D721Med (cell line): ENCODE measurements around the gene SRGAP3.

Source experiments
- DNase-seq: peaks from one replicate; pipeline ENCODE4 v3.0.0; 2011; ENCODE audit warnings: low spot score; ENCODE audit not compliant: insufficient read length
- FAIRE-seq: peaks from 2 replicates; lab custom pipeline; 2011; peaks lifted over from hg19 to GRCh38; lab: Jason Lieb, UNC
- TF ChIP-seq, protein P1 (sequence below): IDR thresholded peaks from 2 replicates; pipeline ENCODE4 v1.5.1; 2012; ENCODE audit warnings: mild to moderate bottlenecking, control low read depth; ENCODE audit not compliant: insufficient read depth; ENCODE audit errors: missing control alignments

The SRGAP3 gene

DNA sequence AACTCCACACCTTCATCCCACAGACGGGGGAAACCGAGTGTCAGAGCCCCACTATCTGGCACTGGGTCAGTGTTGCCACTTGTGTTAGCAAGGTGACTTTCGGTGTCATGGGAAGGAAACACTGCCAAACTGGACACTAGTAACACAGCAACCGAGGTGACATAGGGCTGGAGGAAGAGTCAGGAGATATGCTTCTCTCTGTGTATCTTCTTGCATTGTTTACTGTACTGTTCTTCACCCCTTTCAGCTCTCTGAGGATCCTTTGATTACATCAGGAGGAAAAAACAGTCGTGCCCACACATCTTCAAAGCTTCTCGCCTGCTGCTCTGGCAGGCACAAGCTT lies 176.8 kb downstream of the SRGAP3 start:
- no peak for FAIRE-seq
- DNase-seq: no peak
- TF ChIP-seq, protein P1, sequence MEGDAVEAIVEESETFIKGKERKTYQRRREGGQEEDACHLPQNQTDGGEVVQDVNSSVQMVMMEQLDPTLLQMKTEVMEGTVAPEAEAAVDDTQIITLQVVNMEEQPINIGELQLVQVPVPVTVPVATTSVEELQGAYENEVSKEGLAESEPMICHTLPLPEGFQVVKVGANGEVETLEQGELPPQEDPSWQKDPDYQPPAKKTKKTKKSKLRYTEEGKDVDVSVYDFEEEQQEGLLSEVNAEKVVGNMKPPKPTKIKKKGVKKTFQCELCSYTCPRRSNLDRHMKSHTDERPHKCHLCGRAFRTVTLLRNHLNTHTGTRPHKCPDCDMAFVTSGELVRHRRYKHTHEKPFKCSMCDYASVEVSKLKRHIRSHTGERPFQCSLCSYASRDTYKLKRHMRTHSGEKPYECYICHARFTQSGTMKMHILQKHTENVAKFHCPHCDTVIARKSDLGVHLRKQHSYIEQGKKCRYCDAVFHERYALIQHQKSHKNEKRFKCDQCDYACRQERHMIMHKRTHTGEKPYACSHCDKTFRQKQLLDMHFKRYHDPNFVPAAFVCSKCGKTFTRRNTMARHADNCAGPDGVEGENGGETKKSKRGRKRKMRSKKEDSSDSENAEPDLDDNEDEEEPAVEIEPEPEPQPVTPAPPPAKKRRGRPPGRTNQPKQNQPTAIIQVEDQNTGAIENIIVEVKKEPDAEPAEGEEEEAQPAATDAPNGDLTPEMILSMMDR: no peak

DNA sequence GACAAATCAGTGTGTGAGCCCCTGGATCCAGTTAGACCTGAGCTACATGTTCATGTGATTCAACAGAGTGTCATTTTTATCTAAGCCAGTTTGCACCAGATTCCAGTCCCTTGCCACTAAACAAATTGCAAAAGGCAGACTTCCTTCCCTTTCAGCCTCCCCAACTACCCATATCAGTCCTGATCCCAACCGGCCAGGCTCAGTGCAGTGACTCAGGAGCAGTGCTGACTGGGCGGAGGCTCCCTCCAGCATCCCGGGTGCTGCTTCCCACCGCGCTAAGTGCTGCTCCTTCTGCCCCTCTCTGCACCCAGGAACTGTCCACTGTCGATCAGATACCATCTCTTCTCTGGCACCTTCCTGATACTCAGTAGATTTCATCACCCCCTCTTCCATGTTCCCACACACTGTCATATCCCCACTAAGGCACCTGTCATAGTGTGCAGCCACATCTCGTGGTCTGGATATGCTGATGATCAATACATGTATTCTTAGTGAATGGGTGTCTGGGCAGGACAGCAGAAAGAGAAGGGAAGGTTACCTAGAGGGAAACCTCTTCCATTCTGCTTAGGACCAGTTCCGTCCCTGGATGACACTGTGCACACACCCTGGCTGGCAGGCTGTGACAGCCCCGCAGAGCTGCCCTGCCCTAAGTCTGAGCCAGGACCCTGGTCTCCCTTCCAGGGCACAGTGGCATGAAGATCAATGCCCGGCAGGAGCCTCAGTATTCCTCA lies 177.3 kb downstream of the SRGAP3 start:
- DNase-seq: no peak
- TF ChIP-seq, protein P1: no peak
- FAIRE-seq: no peak

DNA sequence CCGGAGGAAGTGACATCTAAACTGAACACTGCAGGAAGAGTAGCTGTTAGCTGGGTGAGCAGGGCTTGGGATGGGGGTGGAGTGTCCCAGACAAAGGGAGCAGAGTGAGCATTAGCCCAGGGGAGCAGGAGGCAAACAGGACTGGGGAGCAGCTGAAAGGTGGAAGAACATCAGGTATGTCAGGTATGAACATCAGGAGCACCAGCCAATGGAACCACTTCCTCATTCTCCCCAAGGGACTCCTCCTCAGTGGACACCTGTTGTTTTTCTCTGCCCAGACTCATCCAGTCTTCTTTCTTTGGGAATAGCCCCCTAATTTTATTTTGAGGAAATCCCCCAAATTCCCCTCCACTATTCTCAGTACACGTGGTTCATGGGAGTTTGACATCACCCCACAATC lies 178.5 kb downstream of the SRGAP3 start:
- DNase-seq: no peak
- no peak for FAIRE-seq
- TF ChIP-seq, protein P1: no peak

DNA sequence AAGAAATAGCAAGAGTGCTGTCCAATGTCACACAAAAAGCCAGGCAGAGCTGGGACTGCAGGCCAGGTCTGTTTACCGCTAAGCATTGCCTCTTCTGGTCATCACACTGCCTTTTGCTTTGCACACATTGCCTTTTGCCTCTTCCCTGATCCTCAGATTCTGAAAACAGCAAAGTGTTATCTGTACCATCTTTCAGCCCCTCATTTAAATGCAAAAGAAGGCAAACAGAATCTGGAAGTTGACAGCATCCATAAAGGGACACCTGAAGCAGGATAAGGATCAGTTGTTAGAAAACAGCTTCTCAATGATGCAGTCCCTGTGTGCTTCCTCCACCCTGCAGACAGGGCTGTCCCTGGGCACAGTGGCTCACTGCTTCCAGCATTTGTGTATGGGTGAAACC lies 179.5 kb downstream of the SRGAP3 start:
- no peak for FAIRE-seq
- TF ChIP-seq, protein P1: no peak
- no peak for DNase-seq

DNA sequence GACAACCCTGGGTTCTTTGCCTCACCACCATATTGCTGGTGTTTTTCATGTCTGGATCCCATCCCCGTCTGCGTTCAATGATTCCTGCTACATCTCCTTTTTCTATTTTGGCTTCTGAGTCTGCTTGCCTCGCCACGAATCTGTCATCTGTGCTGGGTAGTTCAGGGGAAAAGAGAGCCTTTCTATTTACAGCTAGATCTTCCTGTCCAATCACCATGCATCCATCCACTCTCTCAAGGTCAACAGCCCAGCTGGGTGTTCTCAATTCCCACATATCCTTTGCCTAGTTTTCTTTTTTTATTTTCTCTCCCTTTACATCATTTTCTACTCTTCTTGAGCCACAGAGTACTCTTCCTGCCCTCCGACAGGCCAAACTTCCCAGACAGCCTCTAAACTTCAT lies 181.4 kb downstream of the SRGAP3 start:
- no peak for DNase-seq
- FAIRE-seq: no peak
- TF ChIP-seq, protein P1: no peak

DNA sequence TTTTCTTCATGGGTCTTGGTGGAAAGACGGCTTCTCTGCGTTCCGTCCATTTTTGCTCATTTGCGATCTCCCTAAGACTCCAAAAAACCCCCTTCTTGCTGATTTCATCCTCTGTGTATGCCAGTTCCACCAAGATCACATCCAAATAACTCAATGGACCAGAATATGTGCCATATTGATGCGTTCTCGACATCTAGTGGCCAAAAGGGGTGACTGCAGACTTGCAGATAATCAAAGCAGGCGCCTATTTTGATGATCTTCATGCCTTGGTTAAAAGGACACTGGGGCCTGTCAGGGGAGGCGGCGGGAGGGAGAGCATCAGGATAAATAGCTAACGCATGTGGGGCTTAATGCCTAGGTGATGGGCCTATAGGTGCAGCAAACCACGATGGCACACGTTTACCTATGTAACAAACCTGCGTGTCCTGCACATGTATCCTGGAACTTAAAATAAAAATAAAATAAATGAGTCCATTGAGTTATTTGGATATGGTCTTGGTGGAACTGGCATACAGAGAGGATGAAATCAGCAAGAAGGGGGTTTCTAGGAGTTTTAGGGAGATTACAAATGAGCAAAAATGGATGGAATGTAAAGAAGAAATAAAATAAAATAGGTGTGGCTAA lies 182.0 kb downstream of the SRGAP3 start:
- TF ChIP-seq, protein P1: peak; percentile 90
- FAIRE-seq: no peak
- DNase-seq: peak; percentile 33

DNA sequence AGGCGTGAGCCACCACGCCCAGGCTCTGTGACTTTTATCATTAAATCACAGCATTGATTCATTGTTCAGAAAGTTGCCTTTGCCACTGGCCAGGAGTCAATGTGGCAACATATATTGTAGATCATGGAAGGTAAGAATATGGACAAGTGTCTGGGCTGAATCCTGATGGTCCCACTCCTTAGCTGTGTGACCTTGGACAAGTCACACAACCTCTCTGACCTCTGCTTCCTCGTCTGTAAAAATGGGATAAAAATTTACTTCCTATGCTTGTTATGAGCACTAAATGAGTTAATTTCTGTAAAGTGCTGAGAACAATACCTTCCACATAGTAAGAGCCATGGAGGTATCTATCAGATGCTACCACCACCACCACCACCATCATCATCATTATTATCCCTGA lies 182.7 kb downstream of the SRGAP3 start:
- TF ChIP-seq, protein P1: no peak
- DNase-seq (no peak), FAIRE-seq (no peak)
